CD4-positive, alpha-beta T cell treated with Interleukin-2 at 100 ng/mL for 4 hours (primary cell): ENCODE results near the gene SLC12A9.
A peak's percentile ranks its signal among the peaks of the same experiment; 100 is the strongest.
"Not testable (repeated sequence)": the region's sequence is repeated elsewhere in the genome, so short reads cannot be mapped to it uniquely, and the experiment has no call there.

Source experiments
- DNase-seq: peaks from one replicate; pipeline ENCODE4 v3.0.0-alpha.2; 2020; ENCODE audit warnings: low spot score

Gene SLC12A9

DNA sequence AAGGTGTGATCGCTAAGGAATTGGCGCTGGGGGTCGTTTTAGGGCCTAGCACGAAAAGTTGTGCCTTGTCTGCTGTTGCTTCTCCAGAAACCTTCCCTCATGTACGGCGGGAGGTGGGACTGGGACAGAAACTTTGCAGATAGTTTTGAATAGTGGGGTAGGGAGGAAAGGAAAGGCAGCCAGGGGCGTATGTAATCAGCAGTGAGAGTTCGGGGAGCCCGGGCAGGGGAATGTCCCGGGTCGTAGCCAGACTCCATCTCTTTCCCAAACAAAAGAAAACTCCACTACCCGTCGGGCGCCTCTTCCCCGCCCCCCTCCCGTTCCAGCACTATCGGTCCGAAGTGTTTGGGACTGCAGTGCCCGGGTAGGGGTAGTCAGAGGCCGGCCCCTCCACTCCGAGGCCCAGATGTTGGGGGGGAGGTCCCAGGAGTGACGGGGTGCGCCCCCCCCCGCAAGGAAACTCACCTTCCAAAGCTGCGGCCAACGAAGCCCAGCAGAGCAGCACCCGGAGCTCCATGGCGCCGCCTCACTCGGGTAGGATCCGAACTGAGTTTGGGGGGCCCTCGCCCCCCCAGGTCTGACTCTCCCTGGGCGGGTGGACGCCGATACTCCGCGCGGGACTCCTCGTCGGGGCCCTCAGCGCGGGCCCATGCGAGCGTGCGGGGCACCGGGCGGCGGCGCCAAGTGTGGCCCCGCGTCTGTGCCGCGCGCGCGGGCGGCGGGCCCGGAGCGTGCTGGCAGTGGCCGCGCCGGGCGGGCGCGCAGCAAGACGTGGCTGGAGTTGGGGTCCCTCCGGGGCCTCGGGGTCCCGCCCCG is 25.8 kb upstream of the SLC12A9 start:
- DNase-seq: no peak

- DNase-seq: no peak
Observed at GRCh38 chr7:100827330-100828226, 24.9 kb upstream of the SLC12A9 start, which contains the start of gene EPHB4. TSS of gene EPHB4 (minus strand) at chr7:100827523. CDS start at chr7:100827030, 493 bp downstream.

DNA sequence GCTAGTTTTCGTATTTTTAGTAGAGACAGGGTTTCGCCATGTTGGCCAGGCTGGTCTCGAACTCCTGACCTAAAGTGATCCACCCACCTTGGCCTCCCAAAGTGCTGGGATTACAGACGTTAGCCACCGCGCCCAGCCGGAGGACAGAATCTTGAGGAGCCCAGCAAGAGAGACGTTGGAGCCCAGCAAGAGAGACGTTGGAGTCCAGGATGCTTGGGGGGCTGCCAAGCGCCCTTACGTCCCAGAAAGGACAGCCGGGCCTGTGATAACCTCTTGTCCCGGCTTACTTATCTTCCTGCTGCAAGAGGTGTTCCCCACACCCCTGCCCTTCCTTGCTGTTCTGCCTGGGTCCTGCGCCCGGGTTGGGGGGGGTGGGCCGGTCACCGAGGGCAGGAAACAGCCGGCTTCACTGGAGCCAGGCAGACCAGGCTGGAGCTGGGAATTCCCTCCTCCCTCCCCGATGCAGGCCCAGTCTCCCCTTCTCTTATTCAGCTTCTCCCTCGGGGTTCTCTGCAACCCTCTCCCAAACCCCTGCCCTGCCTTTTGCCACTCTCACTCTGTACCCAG is 23.3 kb upstream of the SLC12A9 start:
- DNase-seq: no peak

DNA sequence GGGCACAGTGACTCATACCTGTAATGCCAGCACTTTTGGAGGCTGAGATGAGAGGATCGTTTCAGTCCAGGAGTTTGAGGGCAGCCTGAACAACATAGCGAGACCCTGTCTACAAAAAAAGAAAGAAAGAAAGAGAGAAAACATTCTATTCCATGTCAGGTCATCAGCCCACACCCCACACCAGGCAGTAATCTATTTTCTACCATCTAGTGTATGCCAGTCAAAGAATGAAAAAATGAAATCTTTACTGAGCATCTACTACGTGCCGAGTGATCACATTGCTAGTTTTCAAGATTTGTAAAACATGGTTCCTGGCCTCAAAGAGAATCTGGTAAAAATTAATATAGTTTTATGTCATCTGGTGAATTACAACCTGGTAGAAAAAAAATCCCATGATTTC is 22.1 kb upstream of the SLC12A9 start:
- no peak for DNase-seq

DNA sequence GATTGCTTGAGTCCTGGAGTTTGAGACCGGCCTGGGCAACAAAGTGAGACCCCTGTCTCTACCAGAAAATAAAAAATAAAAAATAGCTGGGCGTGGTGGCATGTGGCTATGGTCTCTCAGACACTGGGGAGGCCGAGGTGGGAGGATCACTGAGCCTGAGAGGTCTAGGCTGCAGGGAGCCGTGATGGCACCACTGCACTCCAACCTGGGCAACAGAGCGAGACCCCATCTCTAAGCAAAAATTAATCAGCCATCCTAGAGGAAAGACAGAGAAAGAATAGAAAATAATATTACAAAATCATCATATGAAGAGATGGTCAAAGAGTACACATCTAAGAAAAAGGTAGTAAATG is 20.3 kb upstream of the SLC12A9 start:
- no peak for DNase-seq

DNA sequence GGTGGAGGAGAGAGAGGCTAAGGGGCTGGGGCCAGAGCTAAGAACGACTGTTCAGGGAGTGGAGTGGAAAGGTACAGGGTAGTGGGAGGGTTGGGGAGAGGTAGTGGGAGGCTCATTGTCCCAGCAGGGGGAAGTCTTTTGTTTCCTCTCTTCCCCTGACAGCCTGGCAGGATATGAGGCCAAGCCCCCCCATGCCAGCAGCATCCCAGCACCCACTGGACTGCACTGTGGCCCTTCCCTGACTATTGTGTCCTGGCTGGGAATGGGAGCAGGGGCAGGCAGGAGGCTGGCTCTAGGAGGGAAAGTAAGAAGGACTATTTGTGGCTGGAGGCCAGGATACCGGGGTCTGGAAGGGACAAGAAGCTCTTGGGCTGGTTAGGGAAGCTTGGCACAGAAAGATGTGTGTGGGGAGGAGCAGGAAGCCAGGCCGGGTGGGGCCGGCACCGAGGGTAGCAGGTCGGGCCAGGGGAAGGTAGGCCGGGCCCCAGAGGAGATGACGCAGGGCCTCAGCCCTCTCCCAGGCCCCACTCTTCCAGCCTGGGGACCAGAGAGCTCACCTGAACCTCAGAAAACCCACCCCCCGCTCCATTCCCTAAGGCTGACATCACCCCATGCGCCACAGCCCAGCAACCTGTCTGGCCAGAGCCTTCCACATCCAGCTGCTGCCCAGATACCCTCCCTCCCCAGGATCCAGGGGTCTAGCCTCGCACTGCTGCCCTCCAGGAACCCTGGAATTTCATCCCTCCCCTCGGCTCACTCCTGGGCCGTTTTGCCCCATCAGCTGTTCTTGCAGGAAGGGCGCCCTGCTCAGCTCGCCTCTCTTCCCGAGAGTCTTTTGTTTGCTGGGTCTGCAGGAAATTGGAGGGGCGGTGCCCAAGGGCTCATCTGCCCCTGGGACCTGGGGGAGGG is 16.4 kb upstream of the SLC12A9 start:
- no peak for DNase-seq

GRCh38 chr7:100836812-100837098 is 15.8 kb upstream of the SLC12A9 start:
- no peak for DNase-seq

DNA sequence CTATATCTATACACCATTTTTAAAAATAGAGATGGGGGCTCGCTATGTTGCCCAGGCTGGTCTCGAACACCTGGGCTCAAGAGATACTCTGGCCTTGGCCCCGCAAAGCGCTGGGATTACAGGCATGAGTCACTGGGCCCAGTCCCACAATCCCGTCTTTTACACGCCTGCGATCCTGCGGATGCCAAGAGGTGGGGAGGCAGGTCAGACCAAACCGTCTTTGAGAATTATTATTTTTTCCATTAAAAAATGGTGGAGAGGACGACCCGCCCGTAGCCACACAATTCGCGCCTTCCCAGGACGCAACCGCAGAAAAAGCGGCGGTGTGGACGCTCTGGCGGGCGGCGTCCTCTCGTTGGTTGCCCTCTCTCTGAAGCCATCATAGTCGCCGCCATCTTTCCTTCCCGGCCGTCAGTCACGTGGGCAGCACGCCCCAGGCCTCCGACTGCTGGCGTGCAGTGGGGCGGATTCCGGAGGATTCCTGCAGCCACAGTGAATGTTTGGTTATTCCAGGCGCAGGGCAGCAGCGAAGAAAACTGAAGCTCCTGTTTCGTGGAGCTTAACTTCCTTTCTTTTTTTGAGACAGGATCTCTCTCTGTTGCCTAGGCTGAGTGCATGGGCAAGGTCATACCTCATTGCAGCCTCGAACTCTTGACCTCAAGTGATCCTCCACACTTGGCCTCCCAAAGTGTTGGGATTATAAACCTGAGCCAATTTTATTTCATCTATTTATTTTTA is 15.2 kb upstream of the SLC12A9 start:
- peak; percentile 85 for DNase-seq

DNA sequence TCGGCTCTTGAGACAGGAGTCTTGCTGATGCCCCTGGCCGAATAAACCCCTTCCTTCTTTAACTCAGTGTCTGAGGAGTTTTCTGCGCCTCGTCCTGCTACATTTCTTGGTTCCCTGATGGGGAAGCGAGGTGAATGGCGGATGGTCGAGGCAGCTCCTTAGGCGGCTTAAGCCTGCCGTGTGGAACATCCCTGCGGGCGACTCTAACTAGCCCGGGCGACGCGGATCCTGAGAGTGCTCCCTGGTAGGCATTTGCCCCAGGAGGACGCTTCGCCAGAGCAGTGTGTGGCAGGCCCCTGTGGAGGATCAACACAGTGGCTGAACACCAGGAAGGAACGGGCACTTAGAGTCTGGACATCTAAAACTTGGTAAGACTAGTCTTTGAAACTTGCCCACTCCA is 13.2 kb upstream of the SLC12A9 start:
- DNase-seq: no peak

GRCh38 chr7:100840470-100841100 is 11.9 kb upstream of the SLC12A9 start:
- DNase-seq: no peak

- no peak for DNase-seq
Observed at GRCh38 chr7:100847360-100847759, 5.2 kb upstream of the SLC12A9 start.

DNA sequence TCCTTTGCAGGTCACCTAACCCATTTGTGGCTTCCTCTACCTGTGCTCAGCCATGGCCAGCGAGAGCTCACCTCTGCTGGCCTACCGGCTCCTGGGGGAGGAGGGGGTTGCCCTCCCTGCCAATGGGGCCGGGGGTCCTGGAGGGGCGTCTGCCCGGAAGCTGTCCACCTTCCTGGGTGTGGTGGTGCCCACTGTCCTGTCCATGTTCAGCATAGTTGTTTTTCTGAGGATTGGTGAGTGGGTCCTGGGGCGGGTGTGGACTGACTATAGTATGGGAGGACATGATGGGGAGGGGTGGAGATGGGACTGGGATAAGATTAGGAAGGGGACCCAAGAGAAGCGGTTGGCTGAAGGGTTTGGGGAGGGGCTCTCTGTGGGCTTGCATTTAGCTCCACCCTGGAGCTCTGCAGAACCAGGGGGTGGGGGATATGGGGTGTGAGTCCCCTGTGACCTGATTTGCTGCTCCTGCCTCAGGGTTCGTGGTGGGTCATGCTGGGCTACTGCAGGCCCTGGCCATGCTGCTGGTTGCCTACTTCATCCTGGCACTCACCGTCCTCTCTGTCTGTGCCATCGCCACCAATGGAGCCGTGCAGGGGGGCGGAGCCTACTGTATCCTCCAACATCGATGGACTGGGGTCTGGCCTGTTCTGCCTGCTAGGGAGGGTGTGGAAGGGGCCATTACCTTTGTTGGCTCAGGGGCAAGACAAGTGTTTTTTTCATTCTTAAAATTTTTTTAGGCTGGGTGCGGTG is 1.8 kb downstream of the SLC12A9 start:
- no peak for DNase-seq

GRCh38 chr7:100854899-100855298 is 2.4 kb downstream of the SLC12A9 start:
- not testable (repeated sequence) for DNase-seq

GRCh38 chr7:100855515-100855914 is 3.0 kb downstream of the SLC12A9 start:
- DNase-seq: no peak

- no peak for DNase-seq
Observed at GRCh38 chr7:100856871-100857282, 4.4 kb downstream of the SLC12A9 start.

GRCh38 chr7:100859856-100860255 is 7.3 kb downstream of the SLC12A9 start:
- no peak for DNase-seq

DNA sequence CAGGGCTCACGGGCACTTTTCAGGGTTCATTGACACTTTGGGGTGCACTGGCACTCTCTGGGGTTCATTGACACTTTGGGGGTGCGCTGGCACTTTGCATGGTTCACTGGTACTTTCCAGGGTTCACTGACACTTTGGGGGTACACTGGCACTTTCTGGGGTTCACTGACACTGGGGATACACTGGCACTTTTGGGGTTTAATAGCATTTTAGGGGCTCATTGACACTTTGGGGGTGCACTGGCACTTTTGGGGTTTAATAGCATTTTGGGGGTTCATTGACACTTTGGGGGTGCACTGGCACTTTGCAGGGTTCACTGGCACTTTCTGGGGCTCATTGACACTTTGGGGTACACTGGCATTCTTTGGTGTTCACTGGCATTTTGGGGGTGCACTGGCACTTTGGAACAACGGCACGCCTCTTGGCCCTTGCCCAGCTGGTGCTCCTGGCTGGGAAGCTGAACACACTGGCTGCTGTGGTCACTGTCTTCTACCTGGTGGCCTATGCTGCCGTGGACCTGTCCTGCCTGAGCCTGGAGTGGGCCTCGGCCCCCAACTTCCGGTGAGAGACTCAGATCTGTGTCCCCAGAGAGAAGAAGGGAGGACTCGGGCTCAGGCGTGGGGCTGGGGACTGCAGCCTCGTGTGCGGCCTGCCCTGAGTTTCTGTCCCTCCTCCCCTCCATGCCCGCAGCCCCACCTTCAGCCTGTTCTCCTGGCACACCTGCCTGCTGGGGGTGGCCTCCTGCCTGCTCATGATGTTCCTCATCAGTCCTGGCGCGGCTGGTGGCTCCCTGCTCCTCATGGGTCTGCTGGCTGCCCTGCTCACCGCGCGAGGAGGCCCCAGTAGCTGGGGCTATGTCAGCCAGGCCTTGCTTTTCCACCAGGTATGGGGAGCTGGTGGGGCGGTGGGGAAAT is 8.4 kb downstream of the SLC12A9 start:
- DNase-seq: no peak

GRCh38 chr7:100861616-100861985 is 9.1 kb downstream of the SLC12A9 start:
- DNase-seq: no peak

GRCh38 chr7:100863406-100863950 is 11.0 kb downstream of the SLC12A9 start:
- DNase-seq: no peak
